K562 (cell line): ENCODE measurements around the gene LRRC8C. TPM values are rescaled to one million over a fixed set of nuclear protein-coding genes. Genes with fewer than 3 reads are reported as not detected.

Experiments used
- ARID2 ChIP-seq: fragments of 450-650 bp; IDR thresholded peaks from 2 replicates; pipeline ENCODE4 v1.6.1; 2017; ENCODE audit warnings: antibody characterized with exemption, mild to moderate bottlenecking
- BCOR ChIP-seq: fragments of 450-650 bp; IDR thresholded peaks from 2 replicates; pipeline ENCODE4 v1.6.1; 2016
- FOXM1 ChIP-seq, 2 experiments: fragments of 450-650 bp in 1 of 2; sonication (generic) in 1 of 2; formaldehyde crosslinking in 1 of 2; IDR thresholded peaks; 2 replicates each; pipeline versions ENCODE4 v1.6.1 to v1.9.0; 2017 to 2022; ENCODE audit warnings: low read depth in 2 of 2, mild to moderate bottlenecking in 2 of 2, missing genetic modification reagents in 1 of 2, moderate library complexity in 1 of 2
- HNRNPLL ChIP-seq: fragments of 200-400 bp; formaldehyde crosslinking; IDR thresholded peaks from 2 replicates; pipeline ENCODE4 v1.6.1; 2017; ENCODE audit warnings: low read length, low read depth, mild to moderate bottlenecking; ENCODE audit not compliant: poor library complexity, severe bottlenecking
- MED1 ChIP-seq: sonication (generic); formaldehyde crosslinking; IDR thresholded peaks from 2 replicates; pipeline ENCODE4 v1.8.1; 2023; ENCODE audit warnings: missing genetic modification reagents, borderline replicate concordance
- SMARCE1 ChIP-seq: fragments of 450-650 bp; IDR thresholded peaks from 2 replicates; pipeline ENCODE4 v1.7.1; 2016; ENCODE audit warnings: mild to moderate bottlenecking
- ZNF121 ChIP-seq: sonication (generic); formaldehyde crosslinking; conservative IDR thresholded peaks from 2 replicates; pipeline ENCODE4 v1.8.0; 2022; ENCODE audit warnings: missing genetic modification reagents
- ZNF316 ChIP-seq: fragments of 450-650 bp; IDR thresholded peaks from 2 replicates; pipeline ENCODE4 v1.6.1; 2016
- polyA plus RNA-seq, 8 experiments: library from polyadenylated mRNA; depleted of rRNA in 4 of 8; stranded (reverse) in 5 of 8; unstranded in 3 of 8; fragments of >200 nt; fragmentation: Nextera tagmentation in 2 of 8; fragmentation: Illumina TruSeq in 1 of 8; extraction: Ambion mirVana in 2 of 8; extraction: Trizol in 1 of 8; gene quantifications; 2 replicates each; pipeline versions ENCODE4 v1.2.1 to v1.2.3, GENCODE V29; 2011 to 2014; ENCODE audit warnings: inconsistent platforms in 1 of 8, missing spikeins in 1 of 8
- total RNA-seq, 7 experiments: library from RNA; depleted of rRNA in 6 of 7; stranded (reverse); fragments of >200 nt in 6 of 7; fragmentation: Illumina TruSeq in 2 of 7; extraction: Trizol in 2 of 7; gene quantifications; 2 replicates each; pipeline versions ENCODE4 v1.2.1 to v1.2.3, GENCODE V29; 2011 to 2021; ENCODE audit warnings: low replicate concordance in 1 of 7
- TF ChIP-seq, protein P1 (sequence below): fragments of 450-650 bp; IDR thresholded peaks from 2 replicates; pipeline ENCODE4 v1.6.1; 2016; ENCODE audit warnings: mild to moderate bottlenecking, moderate library complexity
- TF ChIP-seq, protein P2 (sequence below), 3 experiments: fragments of 200-800 bp in 1 of 3; fragments of 250-450 bp in 1 of 3; fragments of 450-650 bp in 1 of 3; sonication (Bioruptor Pico) in 1 of 3; sonication (Bioruptor generic) in 1 of 3; formaldehyde crosslinking in 1 of 3; IDR thresholded peaks; 2 replicates each; pipeline versions ENCODE4 v1.6.1 to v1.8.0; 2016 to 2022; ENCODE audit warnings: mild to moderate bottlenecking in 2 of 3, missing genetic modification characterization in 2 of 3, missing compliant biosample characterization in 1 of 3, moderate library complexity in 1 of 3
- TF ChIP-seq, protein P3 (sequence below): fragments of 250-450 bp; sonication (Bioruptor Pico); IDR thresholded peaks from 2 replicates; pipeline ENCODE4 v1.5.0; 2021

Gene LRRC8C
- total and polyA plus RNA-seq, 9 of the 15 experiments (the other 6 are each of a cell fraction or from before 2014, with no cell fraction given) = 1.00 to 12.5 (median 4.5) TPM

DNA sequence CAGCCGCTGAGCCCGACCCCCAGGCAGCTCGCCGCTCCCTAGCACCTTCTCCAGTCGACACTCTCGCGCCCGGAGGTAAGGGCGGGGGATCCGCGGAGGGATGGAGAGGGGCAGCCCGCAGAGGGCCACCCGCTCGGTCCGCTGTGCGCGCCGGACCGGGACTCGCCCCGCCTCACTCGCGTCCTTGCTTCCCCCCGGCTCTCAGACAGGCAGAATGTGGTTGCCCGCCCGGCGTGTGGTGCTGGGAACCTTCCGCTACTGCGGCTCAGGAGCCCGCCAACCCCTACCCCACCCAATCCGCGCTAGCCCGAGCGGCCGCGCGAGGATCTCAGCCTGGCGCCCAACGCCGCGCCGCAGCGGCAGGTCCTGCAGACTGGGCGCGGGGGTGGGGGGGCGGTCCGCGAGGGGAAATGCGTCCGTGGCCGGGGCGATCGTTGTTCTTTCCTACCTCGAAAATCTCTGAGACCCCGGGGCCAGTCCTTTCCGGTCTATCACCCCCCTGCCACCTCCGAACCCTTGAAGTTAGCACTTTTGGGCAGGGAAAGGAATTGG lies 404 bp downstream of the LRRC8C start (continued):
- TF ChIP-seq, protein P1, sequence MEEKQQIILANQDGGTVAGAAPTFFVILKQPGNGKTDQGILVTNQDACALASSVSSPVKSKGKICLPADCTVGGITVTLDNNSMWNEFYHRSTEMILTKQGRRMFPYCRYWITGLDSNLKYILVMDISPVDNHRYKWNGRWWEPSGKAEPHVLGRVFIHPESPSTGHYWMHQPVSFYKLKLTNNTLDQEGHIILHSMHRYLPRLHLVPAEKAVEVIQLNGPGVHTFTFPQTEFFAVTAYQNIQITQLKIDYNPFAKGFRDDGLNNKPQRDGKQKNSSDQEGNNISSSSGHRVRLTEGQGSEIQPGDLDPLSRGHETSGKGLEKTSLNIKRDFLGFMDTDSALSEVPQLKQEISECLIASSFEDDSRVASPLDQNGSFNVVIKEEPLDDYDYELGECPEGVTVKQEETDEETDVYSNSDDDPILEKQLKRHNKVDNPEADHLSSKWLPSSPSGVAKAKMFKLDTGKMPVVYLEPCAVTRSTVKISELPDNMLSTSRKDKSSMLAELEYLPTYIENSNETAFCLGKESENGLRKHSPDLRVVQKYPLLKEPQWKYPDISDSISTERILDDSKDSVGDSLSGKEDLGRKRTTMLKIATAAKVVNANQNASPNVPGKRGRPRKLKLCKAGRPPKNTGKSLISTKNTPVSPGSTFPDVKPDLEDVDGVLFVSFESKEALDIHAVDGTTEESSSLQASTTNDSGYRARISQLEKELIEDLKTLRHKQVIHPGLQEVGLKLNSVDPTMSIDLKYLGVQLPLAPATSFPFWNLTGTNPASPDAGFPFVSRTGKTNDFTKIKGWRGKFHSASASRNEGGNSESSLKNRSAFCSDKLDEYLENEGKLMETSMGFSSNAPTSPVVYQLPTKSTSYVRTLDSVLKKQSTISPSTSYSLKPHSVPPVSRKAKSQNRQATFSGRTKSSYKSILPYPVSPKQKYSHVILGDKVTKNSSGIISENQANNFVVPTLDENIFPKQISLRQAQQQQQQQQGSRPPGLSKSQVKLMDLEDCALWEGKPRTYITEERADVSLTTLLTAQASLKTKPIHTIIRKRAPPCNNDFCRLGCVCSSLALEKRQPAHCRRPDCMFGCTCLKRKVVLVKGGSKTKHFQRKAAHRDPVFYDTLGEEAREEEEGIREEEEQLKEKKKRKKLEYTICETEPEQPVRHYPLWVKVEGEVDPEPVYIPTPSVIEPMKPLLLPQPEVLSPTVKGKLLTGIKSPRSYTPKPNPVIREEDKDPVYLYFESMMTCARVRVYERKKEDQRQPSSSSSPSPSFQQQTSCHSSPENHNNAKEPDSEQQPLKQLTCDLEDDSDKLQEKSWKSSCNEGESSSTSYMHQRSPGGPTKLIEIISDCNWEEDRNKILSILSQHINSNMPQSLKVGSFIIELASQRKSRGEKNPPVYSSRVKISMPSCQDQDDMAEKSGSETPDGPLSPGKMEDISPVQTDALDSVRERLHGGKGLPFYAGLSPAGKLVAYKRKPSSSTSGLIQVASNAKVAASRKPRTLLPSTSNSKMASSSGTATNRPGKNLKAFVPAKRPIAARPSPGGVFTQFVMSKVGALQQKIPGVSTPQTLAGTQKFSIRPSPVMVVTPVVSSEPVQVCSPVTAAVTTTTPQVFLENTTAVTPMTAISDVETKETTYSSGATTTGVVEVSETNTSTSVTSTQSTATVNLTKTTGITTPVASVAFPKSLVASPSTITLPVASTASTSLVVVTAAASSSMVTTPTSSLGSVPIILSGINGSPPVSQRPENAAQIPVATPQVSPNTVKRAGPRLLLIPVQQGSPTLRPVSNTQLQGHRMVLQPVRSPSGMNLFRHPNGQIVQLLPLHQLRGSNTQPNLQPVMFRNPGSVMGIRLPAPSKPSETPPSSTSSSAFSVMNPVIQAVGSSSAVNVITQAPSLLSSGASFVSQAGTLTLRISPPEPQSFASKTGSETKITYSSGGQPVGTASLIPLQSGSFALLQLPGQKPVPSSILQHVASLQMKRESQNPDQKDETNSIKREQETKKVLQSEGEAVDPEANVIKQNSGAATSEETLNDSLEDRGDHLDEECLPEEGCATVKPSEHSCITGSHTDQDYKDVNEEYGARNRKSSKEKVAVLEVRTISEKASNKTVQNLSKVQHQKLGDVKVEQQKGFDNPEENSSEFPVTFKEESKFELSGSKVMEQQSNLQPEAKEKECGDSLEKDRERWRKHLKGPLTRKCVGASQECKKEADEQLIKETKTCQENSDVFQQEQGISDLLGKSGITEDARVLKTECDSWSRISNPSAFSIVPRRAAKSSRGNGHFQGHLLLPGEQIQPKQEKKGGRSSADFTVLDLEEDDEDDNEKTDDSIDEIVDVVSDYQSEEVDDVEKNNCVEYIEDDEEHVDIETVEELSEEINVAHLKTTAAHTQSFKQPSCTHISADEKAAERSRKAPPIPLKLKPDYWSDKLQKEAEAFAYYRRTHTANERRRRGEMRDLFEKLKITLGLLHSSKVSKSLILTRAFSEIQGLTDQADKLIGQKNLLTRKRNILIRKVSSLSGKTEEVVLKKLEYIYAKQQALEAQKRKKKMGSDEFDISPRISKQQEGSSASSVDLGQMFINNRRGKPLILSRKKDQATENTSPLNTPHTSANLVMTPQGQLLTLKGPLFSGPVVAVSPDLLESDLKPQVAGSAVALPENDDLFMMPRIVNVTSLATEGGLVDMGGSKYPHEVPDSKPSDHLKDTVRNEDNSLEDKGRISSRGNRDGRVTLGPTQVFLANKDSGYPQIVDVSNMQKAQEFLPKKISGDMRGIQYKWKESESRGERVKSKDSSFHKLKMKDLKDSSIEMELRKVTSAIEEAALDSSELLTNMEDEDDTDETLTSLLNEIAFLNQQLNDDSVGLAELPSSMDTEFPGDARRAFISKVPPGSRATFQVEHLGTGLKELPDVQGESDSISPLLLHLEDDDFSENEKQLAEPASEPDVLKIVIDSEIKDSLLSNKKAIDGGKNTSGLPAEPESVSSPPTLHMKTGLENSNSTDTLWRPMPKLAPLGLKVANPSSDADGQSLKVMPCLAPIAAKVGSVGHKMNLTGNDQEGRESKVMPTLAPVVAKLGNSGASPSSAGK = peak; percentile 40; the same call in 1 of the 2 replicates
- TF ChIP-seq BCOR (0 out of 2 replicates have a peak, but pooled peaks have one; percentile 35), SMARCE1 (0 out of 2 replicates have a peak, but pooled peaks have one; percentile 16), FOXM1 (IDR thresholded peaks at IDR 0.05; ENCODE audit: low read depth) (no peak), FOXM1 (CRISPR knock-in tag; IDR thresholded peaks at IDR 0.05; ENCODE audit: low read depth) (peak; percentile 25; the same call in 1 of the 2 replicates), ARID2 (no peak), ZNF121 (CRISPR knock-in tag) (peak; percentile 40; the same call in 1 of the 2 replicates), ZNF316 (peak; percentile 64), MED1 (CRISPR knock-in tag) (no peak), HNRNPLL (peak; percentile 33)
- TF ChIP-seq, protein P2, sequence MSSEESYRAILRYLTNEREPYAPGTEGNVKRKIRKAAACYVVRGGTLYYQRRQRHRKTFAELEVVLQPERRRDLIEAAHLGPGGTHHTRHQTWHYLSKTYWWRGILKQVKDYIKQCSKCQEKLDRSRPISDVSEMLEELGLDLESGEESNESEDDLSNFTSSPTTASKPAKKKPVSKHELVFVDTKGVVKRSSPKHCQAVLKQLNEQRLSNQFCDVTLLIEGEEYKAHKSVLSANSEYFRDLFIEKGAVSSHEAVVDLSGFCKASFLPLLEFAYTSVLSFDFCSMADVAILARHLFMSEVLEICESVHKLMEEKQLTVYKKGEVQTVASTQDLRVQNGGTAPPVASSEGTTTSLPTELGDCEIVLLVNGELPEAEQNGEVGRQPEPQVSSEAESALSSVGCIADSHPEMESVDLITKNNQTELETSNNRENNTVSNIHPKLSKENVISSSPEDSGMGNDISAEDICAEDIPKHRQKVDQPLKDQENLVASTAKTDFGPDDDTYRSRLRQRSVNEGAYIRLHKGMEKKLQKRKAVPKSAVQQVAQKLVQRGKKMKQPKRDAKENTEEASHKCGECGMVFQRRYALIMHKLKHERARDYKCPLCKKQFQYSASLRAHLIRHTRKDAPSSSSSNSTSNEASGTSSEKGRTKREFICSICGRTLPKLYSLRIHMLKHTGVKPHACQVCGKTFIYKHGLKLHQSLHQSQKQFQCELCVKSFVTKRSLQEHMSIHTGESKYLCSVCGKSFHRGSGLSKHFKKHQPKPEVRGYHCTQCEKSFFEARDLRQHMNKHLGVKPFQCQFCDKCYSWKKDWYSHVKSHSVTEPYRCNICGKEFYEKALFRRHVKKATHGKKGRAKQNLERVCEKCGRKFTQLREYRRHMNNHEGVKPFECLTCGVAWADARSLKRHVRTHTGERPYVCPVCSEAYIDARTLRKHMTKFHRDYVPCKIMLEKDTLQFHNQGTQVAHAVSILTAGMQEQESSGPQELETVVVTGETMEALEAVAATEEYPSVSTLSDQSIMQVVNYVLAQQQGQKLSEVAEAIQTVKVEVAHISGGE (CRISPR knock-in tag; IDR thresholded peaks at IDR 0.05) = 0 out of 6 replicates have a peak, but pooled peaks of 1 of the 3 experiments have one; percentile 41
- TF ChIP-seq, protein P3, sequence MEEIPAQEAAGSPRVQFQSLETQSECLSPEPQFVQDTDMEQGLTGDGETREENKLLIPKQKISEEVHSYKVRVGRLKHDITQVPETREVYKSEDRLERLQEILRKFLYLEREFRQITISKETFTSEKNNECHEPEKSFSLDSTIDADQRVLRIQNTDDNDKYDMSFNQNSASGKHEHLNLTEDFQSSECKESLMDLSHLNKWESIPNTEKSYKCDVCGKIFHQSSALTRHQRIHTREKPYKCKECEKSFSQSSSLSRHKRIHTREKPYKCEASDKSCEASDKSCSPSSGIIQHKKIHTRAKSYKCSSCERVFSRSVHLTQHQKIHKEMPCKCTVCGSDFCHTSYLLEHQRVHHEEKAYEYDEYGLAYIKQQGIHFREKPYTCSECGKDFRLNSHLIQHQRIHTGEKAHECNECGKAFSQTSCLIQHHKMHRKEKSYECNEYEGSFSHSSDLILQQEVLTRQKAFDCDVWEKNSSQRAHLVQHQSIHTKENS (CRISPR knock-in tag) = no peak
